NB4 (cell line): Measurements from ENCODE around the gene EXOC6B.

Experiments
- CTCF ChIP-seq: IDR thresholded peaks from one replicate; pipeline ENCODE4 v1.5.1; 2012; ENCODE audit warnings: low read depth, low read length
- MYC ChIP-seq: IDR thresholded peaks from 2 replicates; pipeline ENCODE4 v1.6.1; 2011; ENCODE audit warnings: low read depth, low read length

- TF ChIP-seq MYC (no peak), CTCF (no peak)
These were observed 21.9 kb upstream of the EXOC6B start for GRCh38 chr2:72847534-72848315.
